IMR-90 (cell line): Measurements from ENCODE around the gene TLCD5. TPM values are rescaled to one million over a fixed set of nuclear protein-coding genes. Genes with fewer than 3 reads are reported as not detected.

ENCODE experiments used
- ATAC-seq: fragments of 200-7000 bp; cut with Tn5 transposase; 2 replicates; pipeline ENCODE4 v1.9.1; 2020; ENCODE audit warnings: low read depth, mild to moderate bottlenecking, moderate library complexity
- BruUV-seq: library from RNA; stranded (reverse); fragments of 400-500 nt; replicated peaks from 2 replicates; lab custom pipeline; 2021; lab: Mats Ljungman, UMichigan
- CTCF ChIA-PET: fragments of 300-600 bp; formaldehyde crosslinking; extraction: SDS; loops from one replicate; lab custom pipeline; 2021; ENCODE audit warnings: antibody characterized with exemption; lab: Yijun Ruan, JAX
- POLR2A ChIA-PET: fragments of 300-600 bp; sonication (Branson Sonifier 250); formaldehyde crosslinking; loops from one replicate; lab custom pipeline; 2022; ENCODE audit warnings: antibody characterized with exemption; ENCODE audit not compliant: unreplicated experiment; lab: Charles Lee
- DNase-seq: peaks from one replicate; pipeline ENCODE4 v3.0.0; 2013
- H2AFZ ChIP-seq: replicated peaks from 2 replicates; pipeline ENCODE3; 2013; ENCODE audit warnings: low read length, mild to moderate bottlenecking; ENCODE audit not compliant: poor library complexity
- H2AK5ac ChIP-seq: 2 replicates; pipeline ENCODE4 v1.6.1; 2013; ENCODE audit warnings: low read depth, low read length, inconsistent platforms
- H2AK9ac ChIP-seq: replicated peaks from 2 replicates; pipeline ENCODE3; 2013; ENCODE audit warnings: mild to moderate bottlenecking, low read depth, low read length, moderate library complexity; ENCODE audit not compliant: poor library complexity
- H2BK120ac ChIP-seq: 2 replicates; pipeline ENCODE4 v1.6.1; 2013; ENCODE audit warnings: low read depth, low read length, inconsistent platforms
- H2BK15ac ChIP-seq: 3 replicates; pipeline ENCODE4 v1.6.1; 2013; ENCODE audit warnings: low read depth, low read length, inconsistent platforms
- H2BK20ac ChIP-seq: 2 replicates; pipeline ENCODE4 v1.6.1; 2013; ENCODE audit warnings: low read depth, mild to moderate bottlenecking, inconsistent platforms, low read length, moderate library complexity
- H2BK5ac ChIP-seq: 2 replicates; pipeline ENCODE4 v1.6.1; 2013; ENCODE audit warnings: mild to moderate bottlenecking, low read depth, low read length, inconsistent platforms; ENCODE audit not compliant: poor library complexity, severe bottlenecking
- H3K14ac ChIP-seq: replicated peaks from 2 replicates; pipeline ENCODE4 v1.6.1; 2013; ENCODE audit warnings: low read depth, low read length, inconsistent platforms
- H3K18ac ChIP-seq: 2 replicates; pipeline ENCODE4 v1.6.1; 2013; ENCODE audit warnings: low read depth, low read length, control low read depth
- H3K23ac ChIP-seq: 2 replicates; pipeline ENCODE4 v1.6.1; 2013; ENCODE audit warnings: low read depth, low read length, inconsistent platforms
- H3K27ac ChIP-seq: 2 replicates; pipeline ENCODE4 v1.5.1; 2013; ENCODE audit warnings: mild to moderate bottlenecking, control low read depth, low read length; ENCODE audit not compliant: insufficient read depth
- H3K27me3 ChIP-seq: 2 replicates; pipeline ENCODE4 v1.6.1; 2013; ENCODE audit warnings: low read length; ENCODE audit not compliant: control insufficient read depth, insufficient read depth
- H3K36me3 ChIP-seq: 2 replicates; pipeline ENCODE4 v1.6.1; 2013; ENCODE audit warnings: low read length, mixed read lengths; ENCODE audit not compliant: control insufficient read depth, insufficient read depth
- H3K4ac ChIP-seq: 2 replicates; pipeline ENCODE4 v1.6.1; 2013; ENCODE audit warnings: low read depth, low read length, inconsistent platforms
- H3K4me1 ChIP-seq: 2 replicates; pipeline ENCODE4 v1.6.1; 2013; ENCODE audit warnings: low read length, mixed read lengths; ENCODE audit not compliant: control insufficient read depth, insufficient read depth
- H3K4me2 ChIP-seq: 2 replicates; pipeline ENCODE4 v1.6.1; 2013; ENCODE audit warnings: low read depth, mild to moderate bottlenecking, control low read depth, low read length, moderate library complexity
- H3K4me3 ChIP-seq: 2 replicates; pipeline ENCODE4 v1.5.1; 2013; ENCODE audit warnings: low read depth, mild to moderate bottlenecking, control low read depth, low read length, moderate library complexity; ENCODE audit not compliant: insufficient read depth
- H3K56ac ChIP-seq: 2 replicates; pipeline ENCODE4 v1.6.1; 2013; ENCODE audit warnings: low read length, inconsistent platforms; ENCODE audit not compliant: insufficient read depth; ENCODE audit errors: extremely low read depth
- H3K79me1 ChIP-seq, 2 experiments: 2 replicates each; pipeline ENCODE4 v1.6.1; 2013; ENCODE audit warnings: low read length in 2 of 2, inconsistent platforms in 1 of 2, low read depth in 1 of 2
- H3K9ac ChIP-seq: 2 replicates; pipeline ENCODE4 v1.6.1; 2013; ENCODE audit warnings: low read depth, low read length, control low read depth
- H3K9me1 ChIP-seq: 2 replicates; pipeline ENCODE4 v1.6.1; 2013; ENCODE audit warnings: low read length, inconsistent platforms; ENCODE audit not compliant: insufficient read depth
- H3K9me3 ChIP-seq: 2 replicates; pipeline ENCODE4 v1.6.1; 2013; ENCODE audit warnings: low read length; ENCODE audit not compliant: control insufficient read depth, insufficient read depth
- H4K20me1 ChIP-seq: 2 replicates; pipeline ENCODE4 v1.6.1; 2013; ENCODE audit warnings: low read length, inconsistent platforms; ENCODE audit not compliant: insufficient read depth
- H4K5ac ChIP-seq: 2 replicates; pipeline ENCODE4 v1.6.1; 2013; ENCODE audit warnings: mild to moderate bottlenecking, low read depth, low read length, control low read depth
- H4K8ac ChIP-seq, 2 experiments: 2 replicates each; pipeline ENCODE4 v1.6.1; 2013; ENCODE audit warnings: low read depth in 2 of 2, low read length in 2 of 2, control low read depth in 1 of 2, inconsistent platforms in 1 of 2
- H4K91ac ChIP-seq: 2 replicates; pipeline ENCODE4 v1.6.1; 2013; ENCODE audit warnings: low read depth, low read length, inconsistent platforms; ENCODE audit not compliant: insufficient read depth
- BHLHE40 ChIP-seq: fragments of 150-350 bp; IDR thresholded peaks from 2 replicates; pipeline ENCODE4 v1.6.1; 2016; ENCODE audit warnings: mild to moderate bottlenecking, low read depth, low read length
- FOS ChIP-seq: fragments of 150-350 bp; IDR thresholded peaks from 2 replicates; pipeline ENCODE4 v1.6.1; 2016; ENCODE audit warnings: low read depth, low read length
- MXI1 ChIP-seq: IDR thresholded peaks from 2 replicates; pipeline ENCODE4 v1.6.1; 2012; ENCODE audit warnings: low read depth, mild to moderate bottlenecking, low read length, moderate library complexity, borderline replicate concordance
- NFE2L2 ChIP-seq: fragments of 150-350 bp; IDR thresholded peaks from 2 replicates; pipeline ENCODE4 v1.6.1; 2016; ENCODE audit warnings: low read depth, mild to moderate bottlenecking, low read length
- RAD21 ChIP-seq: IDR thresholded peaks from 2 replicates; pipeline ENCODE4 v1.6.1; 2012; ENCODE audit warnings: low read length, improper control_type of control experiment
- SMC3 ChIP-seq: fragments of 150-350 bp; IDR thresholded peaks from 2 replicates; pipeline ENCODE4 v1.6.1; 2016; ENCODE audit warnings: low read depth, mild to moderate bottlenecking, antibody characterized with exemption, low read length, moderate library complexity
- WGBS, 2 experiments: methylation state at CpG; one replicate each; pipeline versions ENCODE4 v1.1.5 to v1.1.7; 2013; ENCODE audit warnings: missing lambda C conversion rate in 2 of 2; ENCODE audit not compliant: insufficient read length in 1 of 2; ENCODE audit errors: extremely low coverage in 2 of 2; 5-methylcytosine and 5-hydroxymethylcytosine counted together
- dilution Hi-C: fragments of 300-500 bp; cut with HindIII; formaldehyde crosslinking; loops from one replicate; pipeline ENCODE4 v1.14.3; 2018; ENCODE audit warnings: low sequenced_read_pairs; ENCODE audit not compliant: unreplicated experiment
- in situ Hi-C: fragments of 300-500 bp; cut with MboI; formaldehyde crosslinking; loops from 3 replicates; pipeline ENCODE4 v1.14.3; 2019; ENCODE audit warnings: low sequenced_read_pairs, inconsistent platforms, mixed read lengths
- intact Hi-C: fragments of 100-400 bp; cut with micrococcal nuclease; formaldehyde crosslinking; loops from 2 replicates; pipeline ENCODE4 v1.10.0; 2022
- polyA plus RNA-seq, 3 experiments: library from polyadenylated mRNA; depleted of rRNA; stranded (reverse); fragments of >200 nt; gene quantifications; 2 replicates each; pipeline ENCODE4 v1.2.3, GENCODE V29; 2012; ENCODE audit warnings: low replicate concordance in 1 of 3
- total RNA-seq: library from RNA; depleted of rRNA; stranded (reverse); fragments of >200 nt; gene quantifications from 2 replicates; pipeline ENCODE4 v1.2.3, GENCODE V29; 2012

TLCD5 gene
- total and polyA plus RNA-seq, 2 of the 4 experiments (the other 2 are of a cell fraction) = 9.5 to 11.5 TPM

DNA sequence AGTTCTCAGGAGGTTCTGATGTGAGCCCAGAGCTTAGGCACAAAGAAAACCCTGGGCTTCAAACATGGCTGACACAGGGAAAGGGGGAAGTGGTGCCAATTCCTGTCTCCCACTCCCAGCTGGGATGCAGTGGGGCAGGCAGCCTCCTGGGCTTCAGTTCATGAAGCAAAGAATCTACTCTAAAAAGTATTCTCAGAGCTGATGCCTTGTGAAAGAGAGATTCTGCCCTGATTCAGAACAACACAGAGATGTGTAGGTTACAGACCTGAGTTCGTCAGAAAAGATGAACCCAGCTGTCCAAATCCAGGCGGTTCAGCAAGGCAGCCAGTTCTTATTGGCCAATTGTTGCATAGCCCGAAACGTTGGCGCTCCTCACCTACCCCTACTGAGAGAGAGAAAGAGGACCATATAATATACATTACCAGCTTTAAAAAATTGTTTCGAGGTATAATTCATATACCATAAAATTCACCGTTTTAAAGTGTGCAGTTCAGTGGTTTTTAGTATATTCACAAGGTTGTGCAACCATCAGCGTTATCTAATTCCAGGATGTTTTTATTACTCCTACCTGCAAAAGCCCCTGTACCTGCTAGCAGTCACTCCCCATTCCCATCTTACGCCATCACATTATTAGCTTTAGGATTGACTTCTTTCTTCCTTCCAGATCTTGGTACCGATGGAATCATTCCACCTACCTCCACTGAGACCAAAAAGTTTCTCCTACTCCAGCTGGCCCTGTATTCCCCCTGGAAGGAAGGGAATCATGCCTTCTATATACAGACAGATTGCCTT, 7.2 kb upstream of the TLCD5 start:
- H2BK20ac ChIP-seq = no peak overlapping the region
- H4K91ac ChIP-seq = no peak overlapping the region
- dilution Hi-C loops (no loop called here), in situ Hi-C loops (loop anchor here (25.0 kb wide), 1 partner anchor 369 kb away; no protein-coding TSS in a partner anchor), intact Hi-C loops (no loop called here)
- H2BK15ac ChIP-seq = no peak overlapping the region
- no peaks in the 10 kb centered on the region for H3K79me1 ChIP-seq
- H3K9ac ChIP-seq = no peak overlapping the region
- no peak overlapping the region for H2AK9ac ChIP-seq
- no peak overlapping the region for H4K5ac ChIP-seq
- no peak for ATAC-seq
- H3K4me2 ChIP-seq = no peak overlapping the region
- H2BK120ac ChIP-seq = no peak overlapping the region
- H2BK5ac ChIP-seq = no peak overlapping the region
- DNase-seq = no peak
- no peak overlapping the region for H2AK5ac ChIP-seq
- no peak overlapping the region for H3K23ac ChIP-seq
- H3K27me3 ChIP-seq = peaks cover 8% of the 10 kb centered on the region
- H4K20me1 ChIP-seq = no peaks in the 10 kb centered on the region
- H3K27ac ChIP-seq = no peak overlapping the region
- H4K8ac ChIP-seq = no peak overlapping the region
- BruUV-seq = no TSS peak
- H2AFZ ChIP-seq = no peak overlapping the region
- ChIA-PET POLR2A (interaction anchor here (0.6 kb wide), 1 partner anchor 1224 kb away, joined by 4 read pairs; no protein-coding TSS in a partner anchor), CTCF (interaction anchor here (0.6 to 0.8 kb wide), 3 partner anchors 15 to 76 kb away, joined by 3 to 4 read pairs (median 4); no protein-coding TSS in a partner anchor)
- no peak for TF ChIP-seq FOS
- no peak for TF ChIP-seq SMC3
- TF ChIP-seq BHLHE40 = no peak
- TF ChIP-seq MXI1 = no peak
- TF ChIP-seq RAD21 = no peak
- TF ChIP-seq NFE2L2 = no peak
- no peaks in the 10 kb centered on the region for H3K9me3 ChIP-seq
- no peak overlapping the region for H3K14ac ChIP-seq
- no peak overlapping the region for H3K4me3 ChIP-seq
- 0 out of 2 replicates have a peak, but pooled peaks cover 3% of the 10 kb centered on the region for H3K9me1 ChIP-seq
- no peak overlapping the region for H3K4ac ChIP-seq
- H3K4me1 ChIP-seq = peaks cover 3% of the 10 kb centered on the region; the same call in 1 of the 2 replicates
- H3K56ac ChIP-seq = no peak overlapping the region
- 60% methylated on average over 1 of the region's 10 CpGs; no CpG with 5 or more reads in 1 of the 2 experiments for WGBS, 2 experiments
- H3K36me3 ChIP-seq = no peaks in the 10 kb centered on the region
- H3K18ac ChIP-seq = no peak overlapping the region
